HEK293T (cell line): ENCODE data around the gene COL23A1.

ENCODE experiments used
- ARNT ChIP-seq: fragments of 450-650 bp; IDR thresholded peaks from 2 replicates; pipeline ENCODE4 v1.6.1; 2017; ENCODE audit warnings: mild to moderate bottlenecking
- BHLHE40 ChIP-seq: fragments of 450-650 bp; IDR thresholded peaks from 2 replicates; pipeline ENCODE4 v1.6.1; 2016; ENCODE audit warnings: mild to moderate bottlenecking, moderate library complexity, borderline replicate concordance
- CTBP1 ChIP-seq: fragments of 450-650 bp; IDR thresholded peaks from 2 replicates; pipeline ENCODE4 v1.6.1; 2016; ENCODE audit warnings: borderline replicate concordance
- FOXA1 ChIP-seq: fragments of 450-650 bp; IDR thresholded peaks from 2 replicates; pipeline ENCODE4 v1.6.1; 2016; ENCODE audit warnings: mild to moderate bottlenecking
- L3MBTL2 ChIP-seq: fragments of 450-650 bp; conservative IDR thresholded peaks from 2 replicates; pipeline ENCODE4 v1.6.1; 2016; ENCODE audit warnings: mild to moderate bottlenecking
- SP1 ChIP-seq: fragments of 450-650 bp; IDR thresholded peaks from 2 replicates; pipeline ENCODE4 v1.6.1; 2017
- SUZ12 ChIP-seq: fragments of 450-650 bp; IDR thresholded peaks from 2 replicates; pipeline ENCODE4 v1.6.1; 2016; ENCODE audit warnings: mild to moderate bottlenecking
- TF ChIP-seq, protein P1 (sequence below): fragments of 450-650 bp; IDR thresholded peaks from 2 replicates; pipeline ENCODE4 v1.6.1; 2016

GRCh38 chr5:178430186-178431062 lies 159.8 kb downstream of the COL23A1 start:
- no peak for TF ChIP-seq ARNT
- TF ChIP-seq SUZ12: no peak
- TF ChIP-seq FOXA1: no peak
- TF ChIP-seq BHLHE40: no peak
- TF ChIP-seq, protein P1, sequence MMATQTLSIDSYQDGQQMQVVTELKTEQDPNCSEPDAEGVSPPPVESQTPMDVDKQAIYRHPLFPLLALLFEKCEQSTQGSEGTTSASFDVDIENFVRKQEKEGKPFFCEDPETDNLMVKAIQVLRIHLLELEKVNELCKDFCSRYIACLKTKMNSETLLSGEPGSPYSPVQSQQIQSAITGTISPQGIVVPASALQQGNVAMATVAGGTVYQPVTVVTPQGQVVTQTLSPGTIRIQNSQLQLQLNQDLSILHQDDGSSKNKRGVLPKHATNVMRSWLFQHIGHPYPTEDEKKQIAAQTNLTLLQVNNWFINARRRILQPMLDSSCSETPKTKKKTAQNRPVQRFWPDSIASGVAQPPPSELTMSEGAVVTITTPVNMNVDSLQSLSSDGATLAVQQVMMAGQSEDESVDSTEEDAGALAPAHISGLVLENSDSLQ: no peak
- TF ChIP-seq SP1: no peak
- no peak for TF ChIP-seq L3MBTL2
- TF ChIP-seq CTBP1: no peak
